ENCODE data around the gene CDC42SE2.

Gene CDC42SE2

GRCh38 chr5:131413605-131414559 lies 150.0 kb downstream of the CDC42SE2 start:
- no peak for TF ChIP-seq FOXP2 (optimal IDR thresholded peaks at IDR 0.05; ENCODE audit: borderline replicate concordance, extremely low read depth, extremely low read length, insufficient read depth)

DNA sequence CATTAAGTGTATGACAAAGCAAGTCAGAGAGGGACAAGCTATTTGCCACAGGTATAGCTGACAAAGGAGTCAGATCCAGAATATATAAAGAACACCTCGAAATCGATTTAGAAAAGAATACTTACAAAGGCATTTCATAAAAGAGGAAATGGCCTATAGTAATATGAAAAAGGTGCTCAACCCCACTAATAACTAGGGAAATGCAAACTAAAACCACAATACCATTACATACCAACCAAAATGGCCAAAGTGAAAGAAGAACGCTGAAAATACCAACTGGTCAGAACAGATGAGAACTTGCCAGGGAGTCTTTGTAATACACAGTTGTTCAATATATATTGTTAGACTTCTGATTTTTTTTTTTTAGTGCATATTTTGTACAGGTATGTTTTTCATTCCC lies 152.9 kb downstream of the CDC42SE2 start:
- no peak for TF ChIP-seq FOXP2 (optimal IDR thresholded peaks at IDR 0.05; ENCODE audit: borderline replicate concordance, extremely low read depth, extremely low read length, insufficient read depth)
- no peak for TF ChIP-seq SIN3A (IDR thresholded peaks at IDR 0.05; ENCODE audit: borderline replicate concordance, insufficient read depth, low read length)
- no peak for TF ChIP-seq POLR2AphosphoS5 (IDR thresholded peaks at IDR 0.05; ENCODE audit: low read depth, low read length)
- TF ChIP-seq TAF1 (IDR thresholded peaks at IDR 0.05; ENCODE audit: borderline replicate concordance, insufficient read depth, low read length) = no peak
- no peak for TF ChIP-seq REST (IDR thresholded peaks at IDR 0.05; ENCODE audit: insufficient read depth in 1 of 2, low read depth in 2 of 2, low read length in 2 of 2)

- TF ChIP-seq SIN3A (IDR thresholded peaks at IDR 0.05; ENCODE audit: borderline replicate concordance, insufficient read depth, low read length) (no peak), REST (IDR thresholded peaks at IDR 0.05; ENCODE audit: insufficient read depth in 1 of 2, low read depth in 2 of 2, low read length in 2 of 2) (no peak), POLR2AphosphoS5 (IDR thresholded peaks at IDR 0.05; ENCODE audit: low read depth, low read length) (no peak), TAF1 (IDR thresholded peaks at IDR 0.05; ENCODE audit: borderline replicate concordance, insufficient read depth, low read length) (no peak), FOXP2 (optimal IDR thresholded peaks at IDR 0.05; ENCODE audit: borderline replicate concordance, extremely low read depth, extremely low read length, insufficient read depth) (no peak)
Observed at GRCh38 chr5:131417240-131417869, 153.5 kb downstream of the CDC42SE2 start.

DNA sequence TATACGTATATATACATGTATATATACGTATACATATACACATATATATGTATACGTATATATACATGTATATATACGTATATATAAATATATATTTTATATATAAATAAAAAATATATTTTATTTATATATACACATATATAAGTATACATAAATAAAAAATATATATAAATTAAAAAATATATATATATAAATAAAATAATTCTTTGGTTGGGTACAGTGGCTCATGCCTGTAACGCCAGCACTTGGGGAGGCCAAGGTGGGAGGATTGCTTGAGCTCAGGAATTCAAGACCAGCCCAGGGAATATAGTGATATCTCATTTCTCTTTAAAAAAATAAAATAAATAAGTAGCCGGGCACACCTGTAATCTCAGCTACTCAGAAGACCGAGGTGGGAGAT lies 155.0 kb downstream of the CDC42SE2 start:
- TF ChIP-seq POLR2AphosphoS5 (IDR thresholded peaks at IDR 0.05; ENCODE audit: low read depth, low read length) (no peak), FOXP2 (optimal IDR thresholded peaks at IDR 0.05; ENCODE audit: borderline replicate concordance, extremely low read depth, extremely low read length, insufficient read depth) (no peak), TAF1 (IDR thresholded peaks at IDR 0.05; ENCODE audit: borderline replicate concordance, insufficient read depth, low read length) (no peak), REST (IDR thresholded peaks at IDR 0.05; ENCODE audit: insufficient read depth in 1 of 2, low read depth in 2 of 2, low read length in 2 of 2) (no peak), SIN3A (IDR thresholded peaks at IDR 0.05; ENCODE audit: borderline replicate concordance, insufficient read depth, low read length) (no peak)

DNA sequence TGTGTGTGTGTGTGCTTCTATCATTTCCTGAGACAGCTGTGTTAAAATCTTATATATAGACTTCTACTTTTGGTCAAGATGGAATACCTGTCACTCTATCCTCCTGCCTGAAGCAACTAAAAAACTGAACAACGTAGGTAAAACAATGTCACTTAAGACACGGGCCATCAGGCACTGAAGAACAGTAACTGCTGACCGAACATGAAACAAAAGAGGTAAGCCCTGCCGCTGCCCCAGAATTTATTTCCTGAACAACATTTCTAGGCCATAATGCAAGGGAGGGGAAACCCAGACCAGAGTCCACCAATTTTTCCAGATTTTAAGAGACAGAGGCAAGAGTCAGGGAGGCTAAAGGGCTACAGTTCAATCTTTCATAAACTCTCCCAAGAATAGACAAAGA lies 156.0 kb downstream of the CDC42SE2 start:
- TF ChIP-seq SIN3A (IDR thresholded peaks at IDR 0.05; ENCODE audit: borderline replicate concordance, insufficient read depth, low read length) (no peak), FOXP2 (optimal IDR thresholded peaks at IDR 0.05; ENCODE audit: borderline replicate concordance, extremely low read depth, extremely low read length, insufficient read depth) (no peak), REST (IDR thresholded peaks at IDR 0.05; ENCODE audit: insufficient read depth in 1 of 2, low read depth in 2 of 2, low read length in 2 of 2) (no peak), TAF1 (IDR thresholded peaks at IDR 0.05; ENCODE audit: borderline replicate concordance, insufficient read depth, low read length) (no peak), POLR2AphosphoS5 (IDR thresholded peaks at IDR 0.05; ENCODE audit: low read depth, low read length) (no peak)

Data from PFSK-1 (cell line).